HCT116 (cell line): ENCODE measurements around the gene MCF2L. TPM values are rescaled to one million over a fixed set of nuclear protein-coding genes. Genes with fewer than 3 reads are reported as not detected.

Experiments
- ATAC-seq: fragments of 200-7000 bp; cut with Tn5 transposase; 2 replicates; pipeline ENCODE4 v1.9.1; 2020; ENCODE audit warnings: mild to moderate bottlenecking, moderate library complexity
- BruUV-seq: library from RNA; stranded (reverse); fragments of 400-500 nt; replicated peaks from 2 replicates; lab custom pipeline; 2021; lab: Mats Ljungman, UMichigan
- CTCF ChIA-PET: fragments of 300-600 bp; sonication (Branson Sonifier 250); formaldehyde crosslinking; loops from one replicate; lab custom pipeline; 2021; ENCODE audit warnings: antibody characterized with exemption; lab: Charles Lee
- POLR2A ChIA-PET: fragments of 300-600, 350-600 bp; sonication (Branson Sonifier 250); formaldehyde crosslinking; loops from one replicate; lab custom pipeline; 2021; ENCODE audit warnings: antibody characterized with exemption; lab: Charles Lee
- RAD21 ChIA-PET, 2 experiments: fragments of 300-600 bp; sonication (Branson Sonifier 250); formaldehyde crosslinking; loops; one replicate each; lab custom pipeline; 2023; ENCODE audit warnings: low total read pairs in 2 of 2; ENCODE audit not compliant: uncharacterized antibody in 2 of 2, unreplicated experiment in 2 of 2, low non-redundant PET in 1 of 2; lab: Charles Lee
- DNase-seq: peaks from one replicate; pipeline ENCODE4 v3.0.0-alpha.2; 2010; ENCODE audit warnings: low read depth, low spot score
- H2AFZ ChIP-seq: fragments of 200-600 bp; shearing (Covaris generic), sonication (generic); 2 replicates; pipeline ENCODE4 v1.6.1; 2017; ENCODE audit warnings: low read depth, mixed run types, mixed read lengths, antibody characterized with exemption, low read length; ENCODE audit not compliant: poor library complexity, severe bottlenecking
- H3K27ac ChIP-seq: 2 replicates; pipeline ENCODE4 v1.5.1; 2012; ENCODE audit warnings: low read depth, low read length
- H3K27me3 ChIP-seq: fragments of 200-600 bp; sonication (generic); 2 replicates; pipeline ENCODE4 v1.6.1; 2016; ENCODE audit warnings: mixed run types, low read length, mixed read lengths; ENCODE audit not compliant: insufficient read depth
- H3K36me3 ChIP-seq, 2 experiments: fragments of 200-500 bp in 1 of 2; fragments of 200-600 bp in 1 of 2; sonication (Bioruptor generic) in 1 of 2; sonication (generic) in 1 of 2; 2 replicates each; pipeline versions ENCODE4 v1.5.1 to v1.6.1; 2014 to 2016; ENCODE audit warnings: low read length in 2 of 2, inconsistent platforms in 1 of 2, mixed read lengths in 1 of 2, mixed run types in 1 of 2; ENCODE audit not compliant: insufficient read depth in 2 of 2, control insufficient read depth in 1 of 2
- H3K4me1 ChIP-seq, 2 experiments: fragments of 200-600 bp in 1 of 2; sonication (generic) in 1 of 2; 2 replicates each; pipeline versions ENCODE4 v1.5.1 to v1.6.1; 2012 to 2017; ENCODE audit warnings: low read length in 2 of 2, inconsistent platforms in 1 of 2, mild to moderate bottlenecking in 1 of 2, mixed read lengths in 1 of 2, mixed run types in 1 of 2, moderate library complexity in 1 of 2; ENCODE audit not compliant: insufficient read depth in 2 of 2, control insufficient read depth in 1 of 2
- H3K4me2 ChIP-seq: fragments of 200-600 bp; sonication (generic); 2 replicates; pipeline ENCODE4 v1.6.1; 2017; ENCODE audit warnings: mixed run types, low read length, mixed read lengths
- H3K4me3 ChIP-seq, 2 experiments: fragments of 200-600 bp in 1 of 2; sonication (generic) in 1 of 2; replicated peaks in 1 of 2; 2 replicates each; pipeline ENCODE4 v1.5.1; 2011 to 2016; ENCODE audit warnings: low read length in 2 of 2, control low read depth in 1 of 2, low read depth in 1 of 2, mild to moderate bottlenecking in 1 of 2, mixed read lengths in 1 of 2, mixed run types in 1 of 2
- H3K79me2 ChIP-seq: fragments of 200-600 bp; sonication (generic); 2 replicates; pipeline ENCODE4 v1.6.1; 2017; ENCODE audit warnings: mild to moderate bottlenecking, mixed run types, low read length, moderate library complexity, mixed read lengths; ENCODE audit not compliant: insufficient read depth
- H3K9ac ChIP-seq: fragments of 200-600 bp; sonication (generic); 2 replicates; pipeline ENCODE4 v1.6.1; 2016; ENCODE audit warnings: low read length, mixed read lengths
- H3K9me2 ChIP-seq: fragments of 200-600 bp; sonication (generic), shearing (Covaris generic); 2 replicates; pipeline ENCODE4 v1.6.1; 2017; ENCODE audit warnings: mixed run types, mild to moderate bottlenecking, moderate library complexity; ENCODE audit not compliant: insufficient read depth
- H3K9me3 ChIP-seq, 2 experiments: fragments of 200-500 bp in 1 of 2; fragments of 200-600 bp in 1 of 2; sonication (Bioruptor generic) in 1 of 2; sonication (generic) in 1 of 2; 2 replicates each; pipeline ENCODE4 v1.6.1; 2014 to 2017; ENCODE audit warnings: low read length in 2 of 2, mixed read lengths in 2 of 2, inconsistent platforms in 1 of 2, low read depth in 1 of 2, mild to moderate bottlenecking in 1 of 2, mixed run types in 1 of 2, moderate library complexity in 1 of 2; ENCODE audit not compliant: control insufficient read depth in 1 of 2, insufficient read depth in 1 of 2
- H4K20me1 ChIP-seq: fragments of 200-600 bp; sonication (generic), shearing (Covaris generic); 2 replicates; pipeline ENCODE4 v1.6.1; 2017; ENCODE audit warnings: mixed run types, mild to moderate bottlenecking, moderate library complexity; ENCODE audit not compliant: insufficient read depth
- CEBPB ChIP-seq: IDR thresholded peaks from 2 replicates; pipeline ENCODE4 v1.6.1; 2012; ENCODE audit warnings: low read depth
- ELF1 ChIP-seq: IDR thresholded peaks from 2 replicates; pipeline ENCODE4 v1.6.1; 2012; ENCODE audit warnings: low read depth, borderline replicate concordance
- EZH2 ChIP-seq: fragments of 200-600 bp; sonication (generic); IDR thresholded peaks from 2 replicates; pipeline ENCODE4 v1.6.1; 2017; ENCODE audit warnings: antibody characterized with exemption, mixed run types
- EZH2phosphoT487 ChIP-seq: fragments of 200-600 bp; IDR thresholded peaks from 2 replicates; pipeline ENCODE4 v1.6.1; 2018; ENCODE audit warnings: antibody characterized with exemption, borderline replicate concordance
- POLR2A ChIP-seq: IDR thresholded peaks from 2 replicates; pipeline ENCODE4 v1.7.0; 2011; ENCODE audit warnings: borderline replicate concordance; ENCODE audit not compliant: insufficient read depth, insufficient read length; ENCODE audit errors: extremely low read depth
- SIN3A ChIP-seq: IDR thresholded peaks from 2 replicates; pipeline ENCODE4 v1.6.1; 2012; ENCODE audit warnings: low read depth
- SRF ChIP-seq: IDR thresholded peaks from 2 replicates; pipeline ENCODE4 v1.6.1; 2012; ENCODE audit warnings: low read depth
- TCF7L2 ChIP-seq: IDR thresholded peaks from 2 replicates; pipeline ENCODE4 v1.7.0; 2011; ENCODE audit warnings: borderline replicate concordance, inconsistent platforms; ENCODE audit not compliant: insufficient read depth, insufficient read length; ENCODE audit errors: extremely low read depth
- YY1 ChIP-seq: IDR thresholded peaks from 2 replicates; pipeline ENCODE4 v1.6.1; 2011; ENCODE audit warnings: low read length, low read depth, moderate library complexity, mild to moderate bottlenecking; ENCODE audit not compliant: insufficient replicate concordance; ENCODE audit errors: extremely low read depth
- ZNF274 ChIP-seq: fragments of 200-500 bp; sonication (Bioruptor generic); IDR thresholded peaks from 2 replicates; pipeline ENCODE4 v1.6.1; 2014; ENCODE audit warnings: mild to moderate bottlenecking, low read depth, low read length, inconsistent platforms
- intact Hi-C: fragments of 100-400 bp; cut with micrococcal nuclease; formaldehyde crosslinking; loops from 2 replicates; pipeline ENCODE4 v1.10.0; 2022
- total RNA-seq: library from RNA; stranded (reverse); gene quantifications from one replicate; pipeline ENCODE4 v1.2.1, GENCODE V29; 2021; ENCODE audit not compliant: unreplicated experiment
- TF ChIP-seq, protein P1 (sequence below), 3 experiments: fragments of 200-600 bp in 1 of 3; sonication (generic) in 1 of 3; IDR thresholded peaks in 2 of 3; conservative IDR thresholded peaks in 1 of 3; 2 replicates each; pipeline ENCODE4 v1.5.1; 2012 to 2017; ENCODE audit warnings: low read depth in 2 of 3, low read length in 2 of 3, antibody characterized with exemption in 1 of 3, borderline replicate concordance in 1 of 3, control low read depth in 1 of 3, mild to moderate bottlenecking in 1 of 3, mixed read lengths in 1 of 3, mixed run types in 1 of 3, moderate library complexity in 1 of 3; ENCODE audit not compliant: insufficient read depth in 1 of 3
- TF ChIP-seq, protein P2 (sequence below): IDR thresholded peaks from 2 replicates; pipeline ENCODE4 v1.6.1; 2012
- TF ChIP-seq, protein P3 (sequence below): IDR thresholded peaks from 2 replicates; pipeline ENCODE4 v1.6.1; 2011; ENCODE audit warnings: mild to moderate bottlenecking, low read length, moderate library complexity; ENCODE audit not compliant: insufficient replicate concordance; ENCODE audit errors: extremely low read depth

Gene MCF2L
- total RNA-seq, 1 experiment from 2014 or later, result 19.3 TPM

DNA sequence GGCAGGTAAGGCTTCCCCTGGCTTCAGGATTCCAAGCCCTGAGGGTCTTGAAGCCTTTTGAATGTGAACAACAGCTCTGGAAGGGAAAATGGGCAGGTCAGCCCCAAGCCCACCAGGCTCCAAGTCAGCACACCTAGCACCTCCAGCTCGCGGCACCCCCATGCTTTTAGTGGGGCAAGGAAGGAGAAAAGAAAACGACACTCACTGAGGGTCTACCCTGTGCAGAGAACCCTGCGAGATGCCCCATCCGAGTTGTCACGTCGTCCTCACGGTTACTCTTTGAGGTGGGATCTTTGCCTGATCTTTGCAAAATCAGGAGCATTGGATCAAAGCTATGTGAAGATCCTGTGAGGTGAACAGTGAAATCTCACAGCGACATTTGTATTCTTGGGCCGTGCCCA is 147.9 kb downstream of the MCF2L start:
- H3K79me2 ChIP-seq, result no peaks in the 10 kb centered on the region
- no peaks in the 10 kb centered on the region for H4K20me1 ChIP-seq
- ATAC-seq (no peak), DNase-seq (no peak)
- H3K4me2 ChIP-seq, result peak overlapping the region; percentile 0; the same call in 1 of the 2 replicates
- H3K36me3 ChIP-seq, result no peaks in the 10 kb centered on the region
- 0 out of 2 replicates have a peak, but pooled peaks cover 4% of the 10 kb centered on the region for H3K27me3 ChIP-seq
- no TSS peak for BruUV-seq
- no peak overlapping the region for H3K27ac ChIP-seq
- ChIA-PET POLR2A (no interaction called here), CTCF (no interaction called here), RAD21 (no interaction called here)
- H3K9ac ChIP-seq, result no peak overlapping the region
- no peak overlapping the region for H3K4me3 ChIP-seq
- TF ChIP-seq, protein P1, sequence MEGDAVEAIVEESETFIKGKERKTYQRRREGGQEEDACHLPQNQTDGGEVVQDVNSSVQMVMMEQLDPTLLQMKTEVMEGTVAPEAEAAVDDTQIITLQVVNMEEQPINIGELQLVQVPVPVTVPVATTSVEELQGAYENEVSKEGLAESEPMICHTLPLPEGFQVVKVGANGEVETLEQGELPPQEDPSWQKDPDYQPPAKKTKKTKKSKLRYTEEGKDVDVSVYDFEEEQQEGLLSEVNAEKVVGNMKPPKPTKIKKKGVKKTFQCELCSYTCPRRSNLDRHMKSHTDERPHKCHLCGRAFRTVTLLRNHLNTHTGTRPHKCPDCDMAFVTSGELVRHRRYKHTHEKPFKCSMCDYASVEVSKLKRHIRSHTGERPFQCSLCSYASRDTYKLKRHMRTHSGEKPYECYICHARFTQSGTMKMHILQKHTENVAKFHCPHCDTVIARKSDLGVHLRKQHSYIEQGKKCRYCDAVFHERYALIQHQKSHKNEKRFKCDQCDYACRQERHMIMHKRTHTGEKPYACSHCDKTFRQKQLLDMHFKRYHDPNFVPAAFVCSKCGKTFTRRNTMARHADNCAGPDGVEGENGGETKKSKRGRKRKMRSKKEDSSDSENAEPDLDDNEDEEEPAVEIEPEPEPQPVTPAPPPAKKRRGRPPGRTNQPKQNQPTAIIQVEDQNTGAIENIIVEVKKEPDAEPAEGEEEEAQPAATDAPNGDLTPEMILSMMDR (IDR thresholded peaks at IDR 0.05 in 2 of 3, conservative IDR thresholded peaks at IDR 0.05 in 1 of 3; ENCODE audit: borderline replicate concordance in 1 of 3, insufficient read depth in 1 of 3, low read depth in 2 of 3, low read length in 2 of 3), result no peak
- TF ChIP-seq EZH2phosphoT487, result no peak
- no peak for TF ChIP-seq SIN3A
- no peak overlapping the region for H2AFZ ChIP-seq
- intact Hi-C loops, result no loop called here
- H3K9me2 ChIP-seq, result no peaks in the 10 kb centered on the region
- H3K4me1 ChIP-seq, result peaks cover 0 to 7% of the 10 kb centered on the region in 2 experiments; a peak in 1 of 4 replicates
- H3K9me3 ChIP-seq, result no peaks in the 10 kb centered on the region

DNA sequence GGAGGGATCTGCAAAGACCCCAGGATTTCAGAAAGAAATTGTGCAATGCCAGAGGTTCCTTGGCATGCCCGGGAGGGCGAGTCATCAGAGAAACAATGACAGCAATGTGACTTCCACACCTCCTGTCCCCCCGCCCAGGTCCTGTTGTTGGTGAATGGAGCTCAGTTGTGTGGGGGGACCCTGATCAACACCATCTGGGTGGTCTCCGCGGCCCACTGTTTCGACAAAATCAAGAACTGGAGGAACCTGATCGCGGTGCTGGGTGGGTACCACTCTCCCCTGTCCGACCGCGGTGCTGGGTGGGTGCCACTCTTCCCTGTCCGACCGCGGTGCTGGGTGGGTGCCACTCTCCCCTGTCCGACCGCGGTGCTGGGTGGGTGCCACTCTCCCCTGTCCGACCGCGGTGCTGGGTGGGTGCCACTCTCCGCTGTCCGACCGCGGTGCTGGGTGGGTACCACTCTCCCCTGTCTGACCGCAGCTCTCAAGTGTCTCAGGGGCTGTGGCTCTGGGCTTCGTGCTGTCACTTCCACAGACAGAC is 148.4 kb downstream of the MCF2L start:
- Histone ChIP-seq H3K9ac (no peak overlapping the region), H3K4me3 (no peak overlapping the region), H3K9me3 (no peaks in the 10 kb centered on the region), H3K36me3 (no peaks in the 10 kb centered on the region), H3K4me1 (peaks cover 3 to 11% of the 10 kb centered on the region in 2 experiments; a peak in 3 of 4 replicates), H3K9me2 (no peaks in the 10 kb centered on the region), H3K27me3 (0 out of 2 replicates have a peak, but pooled peaks cover 4% of the 10 kb centered on the region), H4K20me1 (no peaks in the 10 kb centered on the region), H3K79me2 (no peaks in the 10 kb centered on the region), H2AFZ (no peak overlapping the region), H3K27ac (no peak overlapping the region), H3K4me2 (peak overlapping the region; percentile 0; the same call in 1 of the 2 replicates)
- intact Hi-C loops, result no loop called here
- ATAC-seq (peak; percentile 19; the same call in 1 of the 2 replicates), DNase-seq (no peak)
- ChIA-PET POLR2A (no interaction called here), CTCF (no interaction called here), RAD21 (no interaction called here)
- BruUV-seq, result no TSS peak
- TF ChIP-seq, protein P2, sequence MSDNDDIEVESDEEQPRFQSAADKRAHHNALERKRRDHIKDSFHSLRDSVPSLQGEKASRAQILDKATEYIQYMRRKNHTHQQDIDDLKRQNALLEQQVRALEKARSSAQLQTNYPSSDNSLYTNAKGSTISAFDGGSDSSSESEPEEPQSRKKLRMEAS, result no peak
- TF ChIP-seq ZNF274, result no peak
- TF ChIP-seq TCF7L2, result no peak
- no peak for TF ChIP-seq EZH2phosphoT487
- TF ChIP-seq SRF, result no peak
- TF ChIP-seq EZH2, result no peak
- TF ChIP-seq ELF1, result no peak
- TF ChIP-seq POLR2A, result no peak
- no peak for TF ChIP-seq CEBPB
- no peak for TF ChIP-seq YY1
- TF ChIP-seq, protein P3, sequence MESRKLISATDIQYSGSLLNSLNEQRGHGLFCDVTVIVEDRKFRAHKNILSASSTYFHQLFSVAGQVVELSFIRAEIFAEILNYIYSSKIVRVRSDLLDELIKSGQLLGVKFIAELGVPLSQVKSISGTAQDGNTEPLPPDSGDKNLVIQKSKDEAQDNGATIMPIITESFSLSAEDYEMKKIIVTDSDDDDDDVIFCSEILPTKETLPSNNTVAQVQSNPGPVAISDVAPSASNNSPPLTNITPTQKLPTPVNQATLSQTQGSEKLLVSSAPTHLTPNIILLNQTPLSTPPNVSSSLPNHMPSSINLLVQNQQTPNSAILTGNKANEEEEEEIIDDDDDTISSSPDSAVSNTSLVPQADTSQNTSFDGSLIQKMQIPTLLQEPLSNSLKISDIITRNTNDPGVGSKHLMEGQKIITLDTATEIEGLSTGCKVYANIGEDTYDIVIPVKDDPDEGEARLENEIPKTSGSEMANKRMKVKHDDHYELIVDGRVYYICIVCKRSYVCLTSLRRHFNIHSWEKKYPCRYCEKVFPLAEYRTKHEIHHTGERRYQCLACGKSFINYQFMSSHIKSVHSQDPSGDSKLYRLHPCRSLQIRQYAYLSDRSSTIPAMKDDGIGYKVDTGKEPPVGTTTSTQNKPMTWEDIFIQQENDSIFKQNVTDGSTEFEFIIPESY, result no peak
